Keratinocyte (primary cell): ENCODE data around the gene WWC2. TPM values are rescaled to one million over a fixed set of nuclear protein-coding genes. Genes with fewer than 3 reads are reported as not detected.
A peak's percentile ranks its signal among the peaks of the same experiment; 100 is the strongest.

Experiments
- DNase-seq: peaks from one replicate; pipeline ENCODE4 v3.0.0-alpha.2; 2011; ENCODE audit warnings: low read depth, missing footprints, low spot score
- FAIRE-seq: peaks from 2 replicates; lab custom pipeline; 2011; peaks lifted over from hg19 to GRCh38; lab: Jason Lieb, UNC
- H2AFZ ChIP-seq: 2 replicates; pipeline ENCODE4 v1.6.0; 2012; ENCODE audit warnings: low read length, control low read depth, inconsistent platforms; ENCODE audit not compliant: control insufficient read depth
- H3K27ac ChIP-seq: 2 replicates; pipeline ENCODE4 v1.5.1; 2011; ENCODE audit warnings: low read length; ENCODE audit not compliant: control insufficient read depth, insufficient read depth
- H3K27me3 ChIP-seq: 3 replicates; pipeline ENCODE4 v1.6.0; 2011; ENCODE audit warnings: low read length; ENCODE audit not compliant: control insufficient read depth, insufficient read depth; ENCODE audit errors: extremely low read depth
- H3K36me3 ChIP-seq, 2 experiments: 2 replicates in 1 of 2; 3 replicates in 1 of 2; pipeline ENCODE4 v1.5.1; 2011; ENCODE audit warnings: low read length in 2 of 2, mild to moderate bottlenecking in 1 of 2; ENCODE audit not compliant: control insufficient read depth in 2 of 2, insufficient read depth in 2 of 2; ENCODE audit errors: extremely low read depth in 1 of 2
- H3K4me1 ChIP-seq: 3 replicates; pipeline ENCODE4 v1.5.1; 2011; ENCODE audit warnings: low read length; ENCODE audit not compliant: control insufficient read depth, insufficient read depth; ENCODE audit errors: extremely low read depth
- H3K4me2 ChIP-seq: 3 replicates; pipeline ENCODE4 v1.6.0; 2011; ENCODE audit warnings: low read depth, low read length; ENCODE audit not compliant: control insufficient read depth, insufficient read depth; ENCODE audit errors: extremely low read depth
- H3K4me3 ChIP-seq, 3 experiments: fragments of 200-600 bp in 1 of 3; sonication (generic) in 1 of 3; 2 replicates in 2 of 3; 3 replicates in 1 of 3; pipeline ENCODE4 v1.5.1; 2011 to 2016; ENCODE audit warnings: low read length in 3 of 3, mild to moderate bottlenecking in 3 of 3, control low read depth in 2 of 3, inconsistent platforms in 1 of 3, low read depth in 1 of 3, mixed read lengths in 1 of 3, mixed run types in 1 of 3, moderate library complexity in 1 of 3; ENCODE audit not compliant: control insufficient read depth in 2 of 3, insufficient read depth in 2 of 3; ENCODE audit errors: extremely low read depth in 1 of 3
- H3K79me2 ChIP-seq: 2 replicates; pipeline ENCODE4 v1.6.0; 2012; ENCODE audit warnings: low read length; ENCODE audit not compliant: control insufficient read depth, insufficient read depth
- H3K9ac ChIP-seq: 3 replicates; pipeline ENCODE4 v1.6.0; 2011; ENCODE audit warnings: low read length; ENCODE audit not compliant: control insufficient read depth, insufficient read depth; ENCODE audit errors: extremely low read depth
- H3K9me1 ChIP-seq: 3 replicates; pipeline ENCODE4 v1.6.0; 2011; ENCODE audit warnings: low read length; ENCODE audit not compliant: control insufficient read depth, insufficient read depth; ENCODE audit errors: extremely low read depth
- H3K9me3 ChIP-seq: 2 replicates; pipeline ENCODE4 v1.5.1; 2012; ENCODE audit warnings: low read depth, low read length; ENCODE audit not compliant: control insufficient read depth
- H4K20me1 ChIP-seq: 3 replicates; pipeline ENCODE4 v1.6.0; 2011; ENCODE audit warnings: low read length; ENCODE audit not compliant: control insufficient read depth, insufficient read depth; ENCODE audit errors: extremely low read depth
- EZH2 ChIP-seq: IDR thresholded peaks from one replicate; pipeline ENCODE4 v1.6.1; 2012; ENCODE audit warnings: inconsistent platforms, mild to moderate bottlenecking, low read length, moderate library complexity
- dilution Hi-C: fragments of 300-500 bp; cut with MboI; formaldehyde crosslinking; loops from one replicate; pipeline ENCODE4 v1.7.0; 2020; ENCODE audit warnings: low sequenced_read_pairs; ENCODE audit not compliant: extremely low pct_ligation_motif_present
- polyA plus RNA-seq, 5 experiments: library from polyadenylated mRNA; depleted of rRNA in 3 of 5; stranded (reverse) in 3 of 5; stranded (forward) in 1 of 5; unstranded in 1 of 5; fragments of >200 nt; gene quantifications; 1 replicate in 1 of 5; 2 replicates in 3 of 5; 3 replicates in 1 of 5; pipeline versions ENCODE4 v1.2.1 to v1.2.3, GENCODE V29; 2011 to 2012; ENCODE audit warnings: missing spikeins in 2 of 5, low read depth in 1 of 5, low replicate concordance in 1 of 5
- TF ChIP-seq, protein P1 (sequence below), 3 experiments: IDR thresholded peaks in 1 of 3; conservative IDR thresholded peaks in 1 of 3; optimal IDR thresholded peaks in 1 of 3; 2 replicates in 2 of 3; 3 replicates in 1 of 3; pipeline versions ENCODE3 to v1.5.1; 2011; ENCODE audit warnings: low read length in 3 of 3, mild to moderate bottlenecking in 3 of 3, moderate library complexity in 2 of 3, control low read depth in 1 of 3, inconsistent platforms in 1 of 3; ENCODE audit not compliant: insufficient read depth in 2 of 3; ENCODE audit errors: extremely low read depth in 1 of 3

The WWC2 gene
- polyA plus RNA-seq, 1 donor (not counting 4 experiments of a cell fraction or from before 2014, with no cell fraction given), result 15.4 TPM

DNA sequence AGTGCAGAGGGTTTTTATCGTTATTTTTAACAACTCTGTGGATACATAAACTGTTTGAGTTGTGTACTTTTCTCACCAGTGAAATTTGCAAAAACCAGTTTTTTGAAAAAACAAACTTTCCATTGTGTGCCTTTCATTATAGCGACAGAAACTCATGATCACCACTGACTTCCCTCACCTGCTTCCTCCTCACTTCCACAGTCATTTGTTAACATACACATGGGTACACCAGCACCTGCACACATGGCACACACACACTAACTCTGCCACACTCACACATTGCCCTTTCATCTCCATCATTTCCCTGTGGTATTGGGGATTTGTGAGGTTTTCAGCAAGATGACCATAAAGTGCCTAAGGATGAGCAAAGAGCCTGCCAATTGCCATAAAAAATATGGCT, 200.4 kb downstream of the WWC2 start:
- Histone ChIP-seq H3K36me3 (peaks cover 0 to under 1% of the 10 kb centered on the region in 2 experiments), H3K9me1 (no peaks in the 10 kb centered on the region), H2AFZ (no peak overlapping the region), H3K79me2 (no peaks in the 10 kb centered on the region), H3K4me3 (no peak overlapping the region), H3K4me2 (no peak overlapping the region), H4K20me1 (no peaks in the 10 kb centered on the region), H3K9ac (no peak overlapping the region), H3K27ac (no peak overlapping the region), H3K27me3 (no peaks in the 10 kb centered on the region), H3K9me3 (no peaks in the 10 kb centered on the region), H3K4me1 (peaks cover 8% of the 10 kb centered on the region)
- dilution Hi-C loops, result no loop called here
- DNase-seq (no peak), FAIRE-seq (peak; percentile 56)
- TF ChIP-seq, protein P1, sequence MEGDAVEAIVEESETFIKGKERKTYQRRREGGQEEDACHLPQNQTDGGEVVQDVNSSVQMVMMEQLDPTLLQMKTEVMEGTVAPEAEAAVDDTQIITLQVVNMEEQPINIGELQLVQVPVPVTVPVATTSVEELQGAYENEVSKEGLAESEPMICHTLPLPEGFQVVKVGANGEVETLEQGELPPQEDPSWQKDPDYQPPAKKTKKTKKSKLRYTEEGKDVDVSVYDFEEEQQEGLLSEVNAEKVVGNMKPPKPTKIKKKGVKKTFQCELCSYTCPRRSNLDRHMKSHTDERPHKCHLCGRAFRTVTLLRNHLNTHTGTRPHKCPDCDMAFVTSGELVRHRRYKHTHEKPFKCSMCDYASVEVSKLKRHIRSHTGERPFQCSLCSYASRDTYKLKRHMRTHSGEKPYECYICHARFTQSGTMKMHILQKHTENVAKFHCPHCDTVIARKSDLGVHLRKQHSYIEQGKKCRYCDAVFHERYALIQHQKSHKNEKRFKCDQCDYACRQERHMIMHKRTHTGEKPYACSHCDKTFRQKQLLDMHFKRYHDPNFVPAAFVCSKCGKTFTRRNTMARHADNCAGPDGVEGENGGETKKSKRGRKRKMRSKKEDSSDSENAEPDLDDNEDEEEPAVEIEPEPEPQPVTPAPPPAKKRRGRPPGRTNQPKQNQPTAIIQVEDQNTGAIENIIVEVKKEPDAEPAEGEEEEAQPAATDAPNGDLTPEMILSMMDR (optimal IDR thresholded peaks at IDR 0.05 in 1 of 3, IDR thresholded peaks at IDR 0.05 in 1 of 3, conservative IDR thresholded peaks at IDR 0.05 in 1 of 3; ENCODE audit: extremely low read depth in 1 of 3, insufficient read depth in 2 of 3, low read length in 3 of 3), result no peak
- TF ChIP-seq EZH2, result no peak

DNA sequence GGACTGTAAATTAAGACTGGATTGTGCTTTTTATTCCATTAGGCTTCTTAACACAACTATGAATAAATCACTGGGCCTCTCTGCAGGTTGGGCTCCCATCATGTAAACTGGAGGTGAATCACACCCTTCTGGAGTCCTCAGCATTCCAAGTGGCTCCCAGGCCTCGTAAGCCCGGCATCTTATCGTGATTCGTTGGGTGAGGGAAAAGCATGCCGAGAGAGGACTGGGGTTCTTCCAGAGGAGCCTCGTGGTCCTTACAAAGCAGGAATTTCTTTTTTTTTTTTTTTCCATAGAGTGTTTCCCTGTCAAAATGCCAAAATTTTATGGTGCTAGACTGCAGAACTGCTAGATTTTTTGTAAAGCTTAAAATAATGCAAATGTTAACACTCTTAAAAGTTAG, 201.0 kb downstream of the WWC2 start:
- Histone ChIP-seq H3K4me3 (no peak overlapping the region), H3K4me1 (peaks cover 8% of the 10 kb centered on the region), H3K9ac (no peak overlapping the region), H3K79me2 (no peaks in the 10 kb centered on the region), H3K27me3 (no peaks in the 10 kb centered on the region), H3K9me3 (no peaks in the 10 kb centered on the region), H3K4me2 (no peak overlapping the region), H4K20me1 (no peaks in the 10 kb centered on the region), H3K36me3 (no peaks in the 10 kb centered on the region), H3K9me1 (no peaks in the 10 kb centered on the region), H3K27ac (no peak overlapping the region), H2AFZ (no peak overlapping the region)
- dilution Hi-C loops, result no loop called here
- TF ChIP-seq EZH2, result no peak
- TF ChIP-seq, protein P1 (optimal IDR thresholded peaks at IDR 0.05 in 1 of 3, IDR thresholded peaks at IDR 0.05 in 1 of 3, conservative IDR thresholded peaks at IDR 0.05 in 1 of 3; ENCODE audit: extremely low read depth in 1 of 3, insufficient read depth in 2 of 3, low read length in 3 of 3), result no peak
- no peak for DNase-seq
- no peak for FAIRE-seq
